CD4-positive, alpha-beta T cell treated with Interleukin-6 for 4 hours (primary cell): ENCODE measurements around the gene DVL1.

Experiments
- DNase-seq: peaks from one replicate; pipeline ENCODE4 v3.0.0-alpha.2; 2020; ENCODE audit warnings: mixed read lengths

Gene DVL1

GRCh38 chr1:1295154-1295923 lies 53.9 kb downstream of the DVL1 start:
- no peak for DNase-seq

- no peak for DNase-seq
Observed at GRCh38 chr1:1294250-1294890, 54.8 kb downstream of the DVL1 start.

GRCh38 chr1:1293263-1294249 lies 55.7 kb downstream of the DVL1 start:
- DNase-seq = no peak

GRCh38 chr1:1292851-1293250 lies 56.4 kb downstream of the DVL1 start:
- no peak for DNase-seq

- no peak for DNase-seq
Observed at GRCh38 chr1:1292442-1292779, 56.8 kb downstream of the DVL1 start.

- peak; percentile 77 for DNase-seq
Observed at GRCh38 chr1:1291548-1292441, 57.4 kb downstream of the DVL1 start.

GRCh38 chr1:1291023-1291528 lies 58.1 kb downstream of the DVL1 start:
- no peak for DNase-seq

GRCh38 chr1:1290238-1290731 lies 58.9 kb downstream of the DVL1 start:
- peak; percentile 66 for DNase-seq

- no peak for DNase-seq
Observed at GRCh38 chr1:1287288-1288110, 61.7 kb downstream of the DVL1 start.

GRCh38 chr1:1286313-1287261 lies 62.6 kb downstream of the DVL1 start:
- DNase-seq = no peak

GRCh38 chr1:1285611-1286311 lies 63.5 kb downstream of the DVL1 start:
- no peak for DNase-seq
